GM19328 (cell line): ENCODE results near the gene HERPUD1.
"Not testable (repeated sequence)": the region's sequence is repeated elsewhere in the genome, so short reads cannot be mapped to it uniquely, and the experiment has no call there.

Experiments
- ATAC-seq: cut with Tn5 transposase; IDR thresholded peaks from one replicate; pipeline ENCODE4 v1.9.1; 2021; ENCODE audit warnings: mild to moderate bottlenecking, moderate library complexity; ENCODE audit not compliant: unreplicated experiment

HERPUD1 gene

DNA sequence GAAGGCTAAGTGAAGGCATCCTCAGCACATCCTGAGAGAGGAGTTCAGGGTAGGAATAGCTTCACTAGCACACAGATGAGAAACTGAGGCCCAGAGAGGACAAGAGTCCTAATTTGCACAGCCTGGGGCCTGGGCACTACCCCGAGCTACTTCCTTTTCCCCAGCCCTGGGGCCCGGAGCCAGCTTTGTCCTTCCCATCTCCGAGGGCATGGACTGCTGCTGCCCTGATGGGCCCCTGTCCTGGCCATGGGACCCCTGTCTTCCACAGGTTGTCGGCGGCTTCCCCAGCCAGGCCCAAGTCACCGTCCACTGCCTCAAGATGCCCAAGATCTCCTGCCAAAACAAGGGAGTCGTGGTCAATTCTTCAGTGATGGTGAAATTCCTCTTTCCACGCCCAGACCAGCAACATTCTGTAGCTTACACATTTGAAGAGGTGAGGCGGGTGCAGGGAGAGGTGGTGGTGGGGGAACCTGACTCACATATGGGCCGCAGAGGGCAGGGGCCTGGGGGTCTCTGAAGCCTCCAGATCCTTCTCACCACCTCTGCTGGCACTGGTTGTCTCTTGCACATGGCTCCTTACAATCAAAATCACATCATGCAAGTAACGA is 46.0 kb downstream of the HERPUD1 start:
- ATAC-seq = no peak

DNA sequence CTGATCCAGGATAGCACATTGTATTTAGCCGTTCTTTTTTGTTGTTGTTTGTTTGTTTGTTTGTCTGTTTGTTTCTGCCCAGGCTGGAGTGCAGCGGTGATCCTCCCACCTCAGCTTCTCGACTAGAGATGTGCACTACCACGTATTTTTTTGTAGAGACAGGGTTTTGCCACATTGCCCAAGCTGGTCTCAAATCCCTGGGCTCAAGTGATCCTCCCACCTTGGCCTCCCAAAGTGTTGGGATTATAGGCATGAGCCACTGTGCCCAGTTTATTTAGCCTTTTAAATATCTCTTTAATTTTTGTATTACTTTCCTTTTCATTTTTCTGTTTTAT is 48.2 kb downstream of the HERPUD1 start:
- no peak for ATAC-seq

DNA sequence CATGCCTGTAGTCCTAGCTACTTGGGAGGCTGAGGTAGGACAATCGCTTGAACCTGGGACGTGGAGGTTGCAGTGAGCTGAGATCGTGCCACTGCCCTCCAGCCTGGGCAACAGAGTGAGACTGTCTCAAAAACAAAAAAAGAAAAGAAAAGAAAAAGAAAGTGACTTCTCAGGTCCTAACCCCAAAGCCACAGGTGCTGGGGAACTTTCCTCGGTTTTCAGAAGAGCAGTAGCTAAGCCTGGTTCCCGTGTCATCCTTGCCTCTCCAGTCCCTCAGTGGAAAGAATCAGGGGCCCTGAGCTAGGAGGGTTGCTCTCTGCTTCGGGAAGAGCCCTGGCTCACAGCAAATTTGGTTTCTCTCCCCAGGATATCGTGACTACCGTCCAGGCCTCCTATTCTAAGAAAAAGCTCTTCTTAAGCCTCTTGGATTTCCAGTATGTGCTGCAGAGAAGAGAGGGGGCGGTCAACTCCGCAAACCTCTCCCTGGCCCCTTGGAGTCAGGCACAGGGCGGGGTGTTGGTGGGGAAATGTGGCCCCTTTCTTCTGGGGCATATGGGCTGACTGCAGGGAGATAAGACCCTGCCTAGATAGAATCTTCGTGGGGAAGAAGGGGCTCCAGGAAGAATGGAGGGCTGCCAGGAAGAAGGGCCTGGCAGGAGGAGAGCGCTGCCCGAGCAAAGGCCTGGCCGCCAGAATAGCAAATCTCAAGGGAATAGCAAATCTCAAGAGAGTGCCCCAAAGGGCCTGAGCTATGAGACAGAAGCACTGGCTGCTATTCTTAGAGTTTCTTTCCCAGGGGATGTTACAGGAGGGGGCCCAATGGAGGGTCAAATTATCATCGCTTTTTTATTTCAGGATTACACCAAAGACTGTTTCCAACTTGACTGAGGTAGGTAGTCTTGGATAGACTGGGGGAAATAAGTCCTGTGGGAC is 49.1 kb downstream of the HERPUD1 start:
- ATAC-seq = no peak

DNA sequence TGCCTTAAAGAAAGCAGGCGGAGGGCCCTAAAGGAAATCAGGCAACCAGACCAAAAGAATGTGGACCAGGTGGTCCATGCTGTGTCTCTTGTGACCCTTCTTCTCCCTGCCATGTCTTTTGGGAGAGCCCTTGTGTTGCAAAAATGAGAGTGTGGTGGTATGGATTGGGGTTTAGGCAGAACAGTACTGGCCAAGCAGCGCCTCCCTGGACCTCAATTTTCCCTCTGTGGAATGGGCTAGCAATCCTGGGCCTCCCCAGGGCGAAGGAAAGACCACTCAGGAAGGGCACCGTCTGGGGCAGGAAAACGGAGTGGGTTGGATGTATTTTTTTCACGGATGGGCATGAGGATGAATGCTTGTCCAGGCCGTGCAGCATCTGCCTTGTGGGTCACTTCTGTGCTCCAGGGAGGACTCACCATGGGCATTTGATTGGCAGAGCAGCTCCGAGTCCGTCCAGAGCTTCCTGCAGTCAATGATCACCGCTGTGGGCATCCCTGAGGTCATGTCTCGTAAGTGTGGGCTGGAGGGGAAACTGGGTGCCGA is 49.9 kb downstream of the HERPUD1 start:
- ATAC-seq = no peak

DNA sequence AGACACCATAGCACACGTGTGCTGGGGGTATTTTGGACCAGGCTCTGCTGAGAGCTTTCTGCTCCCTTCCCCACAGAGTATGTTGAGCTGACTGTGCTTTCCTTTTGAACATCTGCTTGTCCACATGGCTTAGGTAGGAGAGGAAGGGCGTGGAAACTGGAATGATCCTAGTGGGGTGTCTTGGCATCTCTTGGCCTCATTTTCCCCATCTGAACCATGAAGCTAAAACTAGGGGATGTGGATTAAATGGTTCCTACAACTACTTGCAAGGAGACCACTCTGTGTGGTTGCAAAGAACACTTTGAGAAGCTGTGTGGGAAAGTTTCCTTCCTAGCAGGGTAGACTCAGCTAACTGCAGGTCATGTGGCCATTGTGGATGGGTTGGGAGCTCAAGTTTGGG is 50.8 kb downstream of the HERPUD1 start:
- ATAC-seq = no peak

- no peak for ATAC-seq
Measured at GRCh38 chr16:56983211-56983751, 51.3 kb downstream of the HERPUD1 start.

GRCh38 chr16:56984639-56985038 is 52.7 kb downstream of the HERPUD1 start:
- no peak for ATAC-seq

DNA sequence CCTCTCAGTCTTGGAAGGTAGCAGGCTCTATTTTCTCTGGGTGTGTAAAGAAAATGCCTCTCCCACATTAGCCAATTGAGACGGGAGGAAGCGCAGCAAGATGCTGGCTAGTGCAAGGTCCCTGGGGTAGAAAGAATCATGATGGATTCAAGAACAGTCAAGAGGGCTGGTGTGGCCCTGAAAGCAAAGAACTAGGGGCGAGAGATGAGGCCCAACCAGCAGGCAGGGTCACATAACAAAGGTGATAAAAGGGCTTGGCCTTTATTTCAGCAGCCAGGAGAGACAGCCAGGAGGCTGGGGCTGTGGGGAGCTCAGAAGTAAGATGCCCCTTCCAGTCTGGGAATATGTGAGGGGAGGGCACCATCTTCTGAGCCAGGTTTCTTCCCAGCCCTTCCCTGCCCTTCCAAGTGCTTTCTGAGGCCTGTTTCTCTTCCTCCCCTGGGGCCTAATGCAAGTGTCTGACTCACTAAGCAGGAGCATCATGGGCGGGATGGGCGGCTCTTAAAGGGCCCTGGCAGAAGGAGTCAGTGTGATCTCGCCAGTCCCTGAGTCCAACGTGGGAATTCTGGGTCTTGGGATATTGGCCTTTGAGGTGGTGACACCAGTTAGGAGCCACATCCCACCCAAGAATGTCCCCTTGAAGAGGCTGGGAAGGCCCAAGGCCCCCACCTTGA is 53.5 kb downstream of the HERPUD1 start:
- no peak for ATAC-seq

GRCh38 chr16:56985962-56986360 is 54.0 kb downstream of the HERPUD1 start:
- ATAC-seq = no peak

- ATAC-seq = no peak
Measured at GRCh38 chr16:56986361-56986760, 54.4 kb downstream of the HERPUD1 start.

GRCh38 chr16:56986908-56987307 is 55.0 kb downstream of the HERPUD1 start:
- not testable (repeated sequence) for ATAC-seq

DNA sequence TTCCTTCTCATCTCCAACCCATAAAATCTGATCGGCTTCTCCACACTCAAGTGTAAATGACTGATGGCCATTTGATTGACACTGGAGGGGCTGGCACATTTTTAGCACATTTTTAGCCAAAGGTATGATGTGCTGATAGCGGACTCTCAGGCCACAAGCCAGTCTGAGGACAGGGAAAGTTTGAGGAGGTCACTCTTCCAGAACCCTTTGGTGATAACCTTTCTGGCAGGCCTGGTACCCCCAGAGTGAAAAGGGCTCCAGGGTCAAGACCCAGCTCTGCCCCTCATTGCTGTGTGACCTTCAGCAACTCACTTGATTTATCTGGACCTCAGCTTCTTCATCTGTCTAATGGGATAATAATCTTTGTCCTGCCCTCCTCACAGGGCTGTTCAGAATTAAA is 55.8 kb downstream of the HERPUD1 start:
- ATAC-seq = no peak

GRCh38 chr16:56988161-56988947 is 56.4 kb downstream of the HERPUD1 start:
- ATAC-seq = no peak

DNA sequence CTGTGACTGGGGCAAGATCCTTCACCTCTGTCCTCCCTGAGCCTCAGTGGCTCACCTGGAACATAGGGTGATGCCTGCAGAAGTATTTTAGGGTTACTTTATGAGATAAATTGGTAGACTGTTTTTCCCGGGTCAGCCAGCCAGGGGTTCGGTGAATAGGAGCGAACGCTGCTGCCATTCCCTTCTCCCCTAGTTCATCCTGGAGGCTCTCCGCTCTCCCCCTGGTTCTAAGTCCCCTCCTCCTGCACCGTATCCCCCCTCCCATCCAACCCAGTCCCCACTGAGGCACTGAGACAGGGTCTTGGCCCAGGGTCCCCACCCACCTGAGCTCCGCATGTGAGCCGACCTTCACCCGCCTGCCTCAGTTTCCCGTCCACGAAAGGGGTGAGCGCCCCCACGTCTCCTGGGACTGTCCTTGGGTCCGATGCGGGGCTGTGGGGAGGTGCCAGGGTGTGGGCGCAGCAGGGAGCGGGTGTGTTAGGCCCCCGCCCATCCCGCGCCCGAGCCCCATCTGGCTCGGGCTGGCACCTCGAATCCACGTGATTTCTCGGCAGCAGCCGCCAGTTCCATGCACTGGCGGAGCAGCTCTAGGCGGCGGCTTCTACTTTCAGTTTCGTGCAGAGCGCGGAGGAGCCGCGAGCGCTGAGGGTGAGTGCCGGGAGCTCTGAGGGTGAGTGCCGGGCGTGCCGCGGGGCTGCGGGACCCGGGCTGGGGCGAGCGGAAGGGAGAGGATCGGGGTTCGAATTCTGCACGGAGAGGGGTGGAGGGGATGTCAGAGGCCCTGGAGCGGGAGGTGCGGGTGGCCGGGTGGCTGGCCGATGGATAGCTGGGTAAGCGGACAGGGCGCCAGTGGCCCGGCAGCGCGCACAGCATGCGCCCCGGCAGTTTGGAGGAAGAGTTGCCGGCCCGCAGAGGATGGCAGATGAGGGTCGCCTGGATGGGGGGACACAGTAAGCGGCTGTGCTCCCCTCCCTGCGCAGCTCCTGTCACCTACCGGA is 57.3 kb downstream of the HERPUD1 start, which contains the start of gene NLRC5:
Gene NLRC5, plus strand, starts transcription at position 610 of the 998 bp plus-strand sequence. CDS start 31,156 bp downstream, outside the sequence.
- peak; percentile 71 for ATAC-seq

DNA sequence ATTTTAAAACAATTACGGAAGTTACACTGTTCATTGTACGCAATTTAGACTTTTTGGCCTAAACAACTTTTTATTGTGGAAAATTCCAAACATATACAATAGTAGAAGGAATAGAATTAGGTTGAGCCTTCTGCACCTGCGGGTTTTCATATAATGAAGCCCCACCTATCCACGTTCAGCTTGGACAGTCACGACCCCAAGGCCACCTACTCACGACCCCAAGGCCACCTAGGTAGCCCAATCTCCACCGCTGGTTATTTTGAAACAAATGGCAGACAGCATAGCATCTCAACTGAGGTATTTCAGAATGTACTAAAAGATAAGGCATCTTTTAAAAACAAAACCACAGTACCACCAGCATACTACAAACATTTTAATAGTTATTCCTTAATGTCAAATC is 58.0 kb downstream of the HERPUD1 start:
- no peak for ATAC-seq

- ATAC-seq = no peak
Measured at GRCh38 chr16:56990407-56991286, 58.7 kb downstream of the HERPUD1 start.

GRCh38 chr16:56992431-56992830 is 60.5 kb downstream of the HERPUD1 start:
- ATAC-seq = not testable (repeated sequence)

DNA sequence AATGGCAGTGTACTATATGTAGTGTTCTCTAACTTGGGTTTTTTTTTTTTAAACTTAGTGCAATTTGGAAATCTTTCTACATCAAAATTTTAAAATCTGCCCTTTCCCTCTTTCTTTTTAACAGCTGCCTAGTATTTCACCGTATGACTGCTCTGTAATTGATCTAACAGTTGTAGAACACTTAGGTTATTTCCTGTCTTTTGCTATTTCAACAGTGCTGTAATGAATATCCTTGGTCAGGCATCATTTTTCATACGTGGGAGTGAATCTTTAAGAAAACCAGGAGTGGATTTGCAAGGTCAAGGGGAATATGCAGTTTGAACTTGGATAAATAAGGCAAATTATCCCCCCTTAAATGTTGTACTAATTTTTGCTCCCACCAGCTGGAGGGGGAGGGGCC is 61.3 kb downstream of the HERPUD1 start:
- ATAC-seq = no peak
